Keratinocyte (primary cell): ENCODE data around the gene OSBPL10. TPM values are rescaled to one million over a fixed set of nuclear protein-coding genes. Genes with fewer than 3 reads are reported as not detected.

Experiments
- DNase-seq: peaks from one replicate; pipeline ENCODE4 v3.0.0-alpha.2; 2011; ENCODE audit warnings: low read depth, missing footprints, low spot score
- FAIRE-seq: peaks from 2 replicates; lab custom pipeline; 2011; peaks lifted over from hg19 to GRCh38; lab: Jason Lieb, UNC
- H2AFZ ChIP-seq: 2 replicates; pipeline ENCODE4 v1.6.0; 2012; ENCODE audit warnings: low read length, control low read depth, inconsistent platforms; ENCODE audit not compliant: control insufficient read depth
- H3K27ac ChIP-seq: 2 replicates; pipeline ENCODE4 v1.5.1; 2011; ENCODE audit warnings: low read length; ENCODE audit not compliant: control insufficient read depth, insufficient read depth
- H3K27me3 ChIP-seq: 3 replicates; pipeline ENCODE4 v1.6.0; 2011; ENCODE audit warnings: low read length; ENCODE audit not compliant: control insufficient read depth, insufficient read depth; ENCODE audit errors: extremely low read depth
- H3K36me3 ChIP-seq, 2 experiments: 2 replicates in 1 of 2; 3 replicates in 1 of 2; pipeline ENCODE4 v1.5.1; 2011; ENCODE audit warnings: low read length in 2 of 2, mild to moderate bottlenecking in 1 of 2; ENCODE audit not compliant: control insufficient read depth in 2 of 2, insufficient read depth in 2 of 2; ENCODE audit errors: extremely low read depth in 1 of 2
- H3K4me1 ChIP-seq: 3 replicates; pipeline ENCODE4 v1.5.1; 2011; ENCODE audit warnings: low read length; ENCODE audit not compliant: control insufficient read depth, insufficient read depth; ENCODE audit errors: extremely low read depth
- H3K4me2 ChIP-seq: 3 replicates; pipeline ENCODE4 v1.6.0; 2011; ENCODE audit warnings: low read depth, low read length; ENCODE audit not compliant: control insufficient read depth, insufficient read depth; ENCODE audit errors: extremely low read depth
- H3K4me3 ChIP-seq, 3 experiments: fragments of 200-600 bp in 1 of 3; sonication (generic) in 1 of 3; 2 replicates in 2 of 3; 3 replicates in 1 of 3; pipeline ENCODE4 v1.5.1; 2011 to 2016; ENCODE audit warnings: low read length in 3 of 3, mild to moderate bottlenecking in 3 of 3, control low read depth in 2 of 3, inconsistent platforms in 1 of 3, low read depth in 1 of 3, mixed read lengths in 1 of 3, mixed run types in 1 of 3, moderate library complexity in 1 of 3; ENCODE audit not compliant: control insufficient read depth in 2 of 3, insufficient read depth in 2 of 3; ENCODE audit errors: extremely low read depth in 1 of 3
- H3K79me2 ChIP-seq: 2 replicates; pipeline ENCODE4 v1.6.0; 2012; ENCODE audit warnings: low read length; ENCODE audit not compliant: control insufficient read depth, insufficient read depth
- H3K9ac ChIP-seq: 3 replicates; pipeline ENCODE4 v1.6.0; 2011; ENCODE audit warnings: low read length; ENCODE audit not compliant: control insufficient read depth, insufficient read depth; ENCODE audit errors: extremely low read depth
- H3K9me1 ChIP-seq: 3 replicates; pipeline ENCODE4 v1.6.0; 2011; ENCODE audit warnings: low read length; ENCODE audit not compliant: control insufficient read depth, insufficient read depth; ENCODE audit errors: extremely low read depth
- H3K9me3 ChIP-seq: 2 replicates; pipeline ENCODE4 v1.5.1; 2012; ENCODE audit warnings: low read depth, low read length; ENCODE audit not compliant: control insufficient read depth
- H4K20me1 ChIP-seq: 3 replicates; pipeline ENCODE4 v1.6.0; 2011; ENCODE audit warnings: low read length; ENCODE audit not compliant: control insufficient read depth, insufficient read depth; ENCODE audit errors: extremely low read depth
- EZH2 ChIP-seq: IDR thresholded peaks from one replicate; pipeline ENCODE4 v1.6.1; 2012; ENCODE audit warnings: inconsistent platforms, mild to moderate bottlenecking, low read length, moderate library complexity
- dilution Hi-C: fragments of 300-500 bp; cut with MboI; formaldehyde crosslinking; loops from one replicate; pipeline ENCODE4 v1.7.0; 2020; ENCODE audit warnings: low sequenced_read_pairs; ENCODE audit not compliant: extremely low pct_ligation_motif_present
- polyA plus RNA-seq, 5 experiments: library from polyadenylated mRNA; depleted of rRNA in 3 of 5; stranded (reverse) in 3 of 5; stranded (forward) in 1 of 5; unstranded in 1 of 5; fragments of >200 nt; gene quantifications; 1 replicate in 1 of 5; 2 replicates in 3 of 5; 3 replicates in 1 of 5; pipeline versions ENCODE4 v1.2.1 to v1.2.3, GENCODE V29; 2011 to 2012; ENCODE audit warnings: missing spikeins in 2 of 5, low read depth in 1 of 5, low replicate concordance in 1 of 5
- TF ChIP-seq, protein P1 (sequence below), 3 experiments: IDR thresholded peaks in 1 of 3; conservative IDR thresholded peaks in 1 of 3; optimal IDR thresholded peaks in 1 of 3; 2 replicates in 2 of 3; 3 replicates in 1 of 3; pipeline versions ENCODE3 to v1.5.1; 2011; ENCODE audit warnings: low read length in 3 of 3, mild to moderate bottlenecking in 3 of 3, moderate library complexity in 2 of 3, control low read depth in 1 of 3, inconsistent platforms in 1 of 3; ENCODE audit not compliant: insufficient read depth in 2 of 3; ENCODE audit errors: extremely low read depth in 1 of 3

Gene OSBPL10
- polyA plus RNA-seq, 1 donor (not counting 4 experiments of a cell fraction or from before 2014, with no cell fraction given), result 50.1 TPM

DNA sequence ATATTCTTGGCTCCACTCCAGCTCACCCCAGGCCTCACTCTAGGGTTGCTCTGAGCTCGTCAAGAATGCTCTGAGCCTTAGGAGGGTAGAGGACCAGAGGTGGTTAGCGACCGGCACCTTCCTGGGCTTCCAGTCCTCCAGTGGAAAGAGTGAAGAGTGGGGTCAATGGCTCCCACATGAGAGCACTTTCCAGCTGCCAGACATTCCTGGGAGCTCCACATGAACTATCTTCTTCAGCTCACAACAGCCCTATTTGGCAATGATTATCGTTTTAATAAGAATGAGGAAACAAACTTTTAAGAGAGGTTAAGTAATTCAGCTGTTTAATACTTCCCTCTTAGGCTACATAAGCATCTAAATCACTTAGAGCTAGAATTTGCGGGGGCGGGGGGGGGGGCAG lies 309.1 kb downstream of the OSBPL10 start:
- Histone ChIP-seq H3K4me2 (no peak overlapping the region), H3K79me2 (peaks cover 6% of the 10 kb centered on the region), H2AFZ (no peak overlapping the region), H3K9me1 (no peaks in the 10 kb centered on the region), H3K27me3 (no peaks in the 10 kb centered on the region), H3K36me3 (peaks cover 35 to 43% of the 10 kb centered on the region in 2 experiments), H3K9me3 (no peaks in the 10 kb centered on the region), H3K4me3 (no peak overlapping the region), H3K9ac (no peak overlapping the region), H3K4me1 (peaks cover 2% of the 10 kb centered on the region), H3K27ac (no peak overlapping the region), H4K20me1 (peaks cover 5% of the 10 kb centered on the region)
- TF ChIP-seq, protein P1, sequence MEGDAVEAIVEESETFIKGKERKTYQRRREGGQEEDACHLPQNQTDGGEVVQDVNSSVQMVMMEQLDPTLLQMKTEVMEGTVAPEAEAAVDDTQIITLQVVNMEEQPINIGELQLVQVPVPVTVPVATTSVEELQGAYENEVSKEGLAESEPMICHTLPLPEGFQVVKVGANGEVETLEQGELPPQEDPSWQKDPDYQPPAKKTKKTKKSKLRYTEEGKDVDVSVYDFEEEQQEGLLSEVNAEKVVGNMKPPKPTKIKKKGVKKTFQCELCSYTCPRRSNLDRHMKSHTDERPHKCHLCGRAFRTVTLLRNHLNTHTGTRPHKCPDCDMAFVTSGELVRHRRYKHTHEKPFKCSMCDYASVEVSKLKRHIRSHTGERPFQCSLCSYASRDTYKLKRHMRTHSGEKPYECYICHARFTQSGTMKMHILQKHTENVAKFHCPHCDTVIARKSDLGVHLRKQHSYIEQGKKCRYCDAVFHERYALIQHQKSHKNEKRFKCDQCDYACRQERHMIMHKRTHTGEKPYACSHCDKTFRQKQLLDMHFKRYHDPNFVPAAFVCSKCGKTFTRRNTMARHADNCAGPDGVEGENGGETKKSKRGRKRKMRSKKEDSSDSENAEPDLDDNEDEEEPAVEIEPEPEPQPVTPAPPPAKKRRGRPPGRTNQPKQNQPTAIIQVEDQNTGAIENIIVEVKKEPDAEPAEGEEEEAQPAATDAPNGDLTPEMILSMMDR (optimal IDR thresholded peaks at IDR 0.05 in 1 of 3, IDR thresholded peaks at IDR 0.05 in 1 of 3, conservative IDR thresholded peaks at IDR 0.05 in 1 of 3; ENCODE audit: extremely low read depth in 1 of 3, insufficient read depth in 2 of 3, low read length in 3 of 3), result no peak
- no peak for TF ChIP-seq EZH2
- FAIRE-seq (no peak), DNase-seq (no peak)
- dilution Hi-C loops, result no loop called here

- peaks cover 32 to 41% of the 10 kb centered on the region in 2 experiments for H3K36me3 ChIP-seq
- no peaks in the 10 kb centered on the region for H3K9me1 ChIP-seq
- H3K4me2 ChIP-seq, result no peak overlapping the region
- TF ChIP-seq EZH2, result no peak
- TF ChIP-seq, protein P1 (optimal IDR thresholded peaks at IDR 0.05 in 1 of 3, IDR thresholded peaks at IDR 0.05 in 1 of 3, conservative IDR thresholded peaks at IDR 0.05 in 1 of 3; ENCODE audit: extremely low read depth in 1 of 3, insufficient read depth in 2 of 3, low read length in 3 of 3), result no peak
- no peak for DNase-seq
- no peak for FAIRE-seq
- H3K9me3 ChIP-seq, result no peaks in the 10 kb centered on the region
- peaks cover 2% of the 10 kb centered on the region for H3K4me1 ChIP-seq
- no peak overlapping the region for H3K27ac ChIP-seq
- peaks cover 2% of the 10 kb centered on the region for H3K79me2 ChIP-seq
- H4K20me1 ChIP-seq, result peaks cover 5% of the 10 kb centered on the region
- H3K9ac ChIP-seq, result no peak overlapping the region
- no peak overlapping the region for H2AFZ ChIP-seq
- dilution Hi-C loops, result no loop called here
- no peak overlapping the region for H3K4me3 ChIP-seq
- no peaks in the 10 kb centered on the region for H3K27me3 ChIP-seq
Observed at GRCh38 chr3:31671451-31671850, 309.6 kb downstream of the OSBPL10 start.
